Fibroblast of lung (primary cell): ENCODE data around the gene WT1.
"Not testable (repeated sequence)": the region's sequence is repeated elsewhere in the genome, so short reads cannot be mapped to it uniquely, and the experiment has no call there.

Experiments
- EZH2 ChIP-seq: IDR thresholded peaks from 2 replicates; pipeline ENCODE4 v1.5.1; 2012; ENCODE audit warnings: low read length, control low read depth, mild to moderate bottlenecking; ENCODE audit errors: missing control alignments
- TF ChIP-seq, protein P1 (sequence below), 2 donors: IDR thresholded peaks in 1 of 2; conservative IDR thresholded peaks in 1 of 2; 1 replicate in 1 of 2; 2 replicates in 1 of 2; pipeline ENCODE4 v1.5.1; 2011 to 2012; ENCODE audit warnings: low read length in 2 of 2, control low read depth in 1 of 2, inconsistent platforms in 1 of 2, low read depth in 1 of 2, mild to moderate bottlenecking in 1 of 2

DNA sequence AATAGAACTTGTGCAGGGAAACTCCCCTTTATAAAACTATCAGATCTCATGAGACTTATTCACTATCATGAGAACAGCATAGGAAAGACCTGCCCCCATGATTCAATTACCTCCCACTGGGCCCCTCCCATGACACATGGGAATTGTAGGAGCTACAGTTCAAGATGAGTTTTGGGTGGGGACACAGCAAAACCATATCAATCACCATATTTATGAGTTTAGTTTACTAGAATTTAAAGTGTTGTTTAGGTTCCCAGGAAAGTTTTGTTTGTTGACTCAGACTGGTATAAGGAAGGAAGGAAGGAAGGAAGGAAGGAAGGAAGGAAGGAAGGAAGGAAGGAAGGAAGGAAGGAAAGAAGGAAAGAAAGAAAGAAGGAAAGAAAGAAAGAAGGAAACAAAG, 65.4 kb downstream of the WT1 start:
- TF ChIP-seq, protein P1, sequence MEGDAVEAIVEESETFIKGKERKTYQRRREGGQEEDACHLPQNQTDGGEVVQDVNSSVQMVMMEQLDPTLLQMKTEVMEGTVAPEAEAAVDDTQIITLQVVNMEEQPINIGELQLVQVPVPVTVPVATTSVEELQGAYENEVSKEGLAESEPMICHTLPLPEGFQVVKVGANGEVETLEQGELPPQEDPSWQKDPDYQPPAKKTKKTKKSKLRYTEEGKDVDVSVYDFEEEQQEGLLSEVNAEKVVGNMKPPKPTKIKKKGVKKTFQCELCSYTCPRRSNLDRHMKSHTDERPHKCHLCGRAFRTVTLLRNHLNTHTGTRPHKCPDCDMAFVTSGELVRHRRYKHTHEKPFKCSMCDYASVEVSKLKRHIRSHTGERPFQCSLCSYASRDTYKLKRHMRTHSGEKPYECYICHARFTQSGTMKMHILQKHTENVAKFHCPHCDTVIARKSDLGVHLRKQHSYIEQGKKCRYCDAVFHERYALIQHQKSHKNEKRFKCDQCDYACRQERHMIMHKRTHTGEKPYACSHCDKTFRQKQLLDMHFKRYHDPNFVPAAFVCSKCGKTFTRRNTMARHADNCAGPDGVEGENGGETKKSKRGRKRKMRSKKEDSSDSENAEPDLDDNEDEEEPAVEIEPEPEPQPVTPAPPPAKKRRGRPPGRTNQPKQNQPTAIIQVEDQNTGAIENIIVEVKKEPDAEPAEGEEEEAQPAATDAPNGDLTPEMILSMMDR (conservative IDR thresholded peaks at IDR 0.05 in 1 of 2, IDR thresholded peaks at IDR 0.05 in 1 of 2; ENCODE audit: low read depth in 1 of 2, low read length in 2 of 2): not testable (repeated sequence)
- TF ChIP-seq EZH2: not testable (repeated sequence)
